ENCODE results near the gene OTUB2.

OTUB2 gene

DNA sequence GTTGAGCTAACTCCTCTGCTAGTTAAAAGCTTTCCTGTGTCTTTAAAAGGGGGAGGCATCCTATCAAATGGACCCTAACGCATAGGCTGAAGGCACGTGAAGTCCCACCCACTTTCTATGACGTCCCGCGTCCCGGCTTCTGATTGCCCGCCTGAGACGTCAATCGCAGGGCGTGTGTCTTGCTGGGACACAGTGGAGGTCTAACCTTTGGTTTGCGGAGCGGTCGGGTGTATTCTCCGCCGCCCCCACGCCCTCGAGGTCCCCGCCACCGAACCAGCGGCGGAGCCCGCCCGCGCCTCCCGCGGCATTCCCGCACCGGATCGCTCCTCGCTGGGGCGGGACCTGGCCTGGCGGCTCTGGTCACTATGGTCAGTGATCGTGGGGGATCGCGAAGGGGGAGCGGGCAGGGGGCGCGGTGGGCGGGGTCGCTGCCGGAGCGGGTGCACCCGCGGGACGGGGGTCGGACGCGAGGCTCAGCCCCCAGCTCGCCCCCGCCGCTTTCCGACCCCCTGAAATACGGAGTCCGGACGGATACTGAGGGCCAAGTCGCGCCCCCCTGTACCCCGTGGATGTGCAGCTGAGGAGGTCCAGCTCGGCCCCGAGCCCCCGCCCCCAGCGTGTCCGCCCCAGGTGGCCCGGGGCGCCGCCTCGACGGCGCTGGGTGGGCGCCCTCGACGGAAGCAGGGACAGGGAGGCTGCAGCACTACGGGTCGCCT lies at the start of gene OTUB2:
Gene OTUB2 (plus strand): TSS at position 168 of the 716 bp plus-strand sequence. CDS start 198 bp downstream, at position 366.
- peak; percentile 80 for DNase-seq

DNA sequence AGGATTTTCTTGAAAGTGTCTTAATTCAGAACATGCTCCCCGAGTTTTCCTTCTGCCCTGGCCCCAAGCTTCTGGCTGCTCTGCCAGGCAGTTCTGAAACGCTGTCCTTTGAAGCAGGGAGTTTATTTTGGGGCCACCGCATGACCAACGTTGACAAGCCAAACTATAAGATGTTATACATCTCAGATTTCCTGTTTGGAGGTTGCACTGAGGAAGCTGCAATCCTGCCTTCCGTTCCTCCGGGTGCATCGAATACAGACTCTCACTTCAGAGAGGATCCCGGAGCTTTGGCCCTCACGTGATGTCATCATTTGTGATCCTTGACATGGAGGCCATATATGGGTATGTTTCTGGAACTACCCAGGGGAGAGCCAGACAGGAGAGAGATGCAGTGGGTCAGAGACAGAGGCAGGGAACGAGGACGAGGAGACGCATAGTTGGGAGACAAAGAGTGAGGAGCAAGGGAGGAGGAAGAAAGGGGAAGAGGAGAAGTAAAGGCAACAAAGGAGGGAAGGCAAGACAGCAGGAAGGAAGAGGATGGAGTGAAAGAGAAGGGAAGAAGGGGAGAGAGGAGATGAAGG lies 49.6 kb upstream of the OTUB2 start, which contains the start of gene ASB2:
Gene ASB2 (minus strand): TSS at position 94 of the 581 bp plus-strand sequence. CDS start 12,031 bp downstream, outside the sequence.
- no peak for DNase-seq

DNA sequence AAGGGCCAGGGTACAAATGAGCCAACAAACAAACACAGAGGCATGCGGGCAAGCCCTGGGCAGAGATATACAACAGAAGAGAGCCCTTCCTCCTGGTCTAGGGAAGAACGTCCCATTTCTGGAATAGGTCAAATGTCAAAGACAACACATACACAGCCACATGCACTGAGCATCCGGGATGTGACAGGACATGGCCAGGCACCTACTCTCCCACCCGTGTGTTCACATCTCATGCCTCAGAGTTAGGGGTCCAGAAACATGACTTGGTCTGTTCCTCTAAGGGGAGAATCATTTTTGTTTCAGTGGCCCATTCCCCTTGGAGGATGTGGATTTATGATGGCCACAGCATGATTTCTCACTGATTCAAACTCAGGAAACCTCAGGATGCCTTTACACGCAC lies 49.0 kb upstream of the OTUB2 start:
- no peak for DNase-seq

DNA sequence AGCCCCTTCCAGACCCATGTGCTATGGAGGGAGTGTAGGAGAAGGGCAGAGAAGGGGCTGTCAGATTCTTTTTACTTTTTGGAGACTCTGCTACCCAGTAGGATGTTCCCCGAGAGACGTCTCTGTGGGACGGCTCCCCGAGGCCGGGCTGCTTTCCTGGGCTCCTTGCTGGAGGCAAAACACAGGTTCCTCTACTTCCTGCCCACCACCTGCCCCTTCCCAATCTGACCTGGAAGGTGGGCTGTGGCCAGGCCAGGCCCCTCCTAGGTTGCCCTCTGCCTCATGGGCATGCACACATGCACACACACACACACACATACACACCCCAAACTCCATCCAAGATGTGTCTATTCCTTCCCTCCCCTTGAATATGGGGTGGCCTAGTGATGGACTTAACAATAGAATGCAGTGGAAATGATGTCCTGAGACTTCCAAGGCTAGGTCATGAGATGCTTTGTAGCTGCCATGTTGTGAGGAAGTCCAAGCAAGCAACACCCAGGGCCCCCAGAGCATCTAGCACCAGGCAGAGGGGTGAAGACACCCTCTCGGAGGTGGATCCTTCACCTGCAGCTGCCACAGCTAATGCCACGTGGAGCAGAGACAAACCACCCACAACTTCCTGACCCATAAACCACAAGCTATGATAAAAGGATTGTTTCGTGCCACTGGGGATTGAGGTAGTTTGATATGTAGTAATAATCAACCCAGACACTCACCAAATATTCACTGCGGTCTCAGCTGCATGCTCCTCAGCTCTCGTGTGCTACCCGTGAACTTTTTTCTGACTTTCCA lies 48.2 kb upstream of the OTUB2 start:
- no peak for DNase-seq

DNA sequence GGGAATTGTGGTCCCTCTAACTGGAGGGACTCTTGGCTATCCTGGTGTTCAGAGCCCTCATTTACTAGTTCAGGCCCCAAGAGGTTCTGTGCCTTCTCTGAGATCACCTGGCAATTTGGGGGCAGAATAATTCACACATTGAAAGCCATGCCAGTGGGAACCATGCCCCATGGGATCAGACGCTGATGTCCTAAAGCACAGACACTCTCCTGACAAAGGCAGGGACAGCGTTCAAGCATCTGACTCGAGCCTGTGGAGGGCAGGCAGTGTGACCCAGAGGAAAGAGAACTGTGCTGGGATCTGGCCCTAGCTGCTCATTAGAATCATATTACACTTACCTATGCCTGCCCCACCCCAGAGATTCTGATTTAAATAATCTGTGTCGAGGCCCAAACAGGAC lies 47.4 kb upstream of the OTUB2 start:
- DNase-seq: no peak

DNA sequence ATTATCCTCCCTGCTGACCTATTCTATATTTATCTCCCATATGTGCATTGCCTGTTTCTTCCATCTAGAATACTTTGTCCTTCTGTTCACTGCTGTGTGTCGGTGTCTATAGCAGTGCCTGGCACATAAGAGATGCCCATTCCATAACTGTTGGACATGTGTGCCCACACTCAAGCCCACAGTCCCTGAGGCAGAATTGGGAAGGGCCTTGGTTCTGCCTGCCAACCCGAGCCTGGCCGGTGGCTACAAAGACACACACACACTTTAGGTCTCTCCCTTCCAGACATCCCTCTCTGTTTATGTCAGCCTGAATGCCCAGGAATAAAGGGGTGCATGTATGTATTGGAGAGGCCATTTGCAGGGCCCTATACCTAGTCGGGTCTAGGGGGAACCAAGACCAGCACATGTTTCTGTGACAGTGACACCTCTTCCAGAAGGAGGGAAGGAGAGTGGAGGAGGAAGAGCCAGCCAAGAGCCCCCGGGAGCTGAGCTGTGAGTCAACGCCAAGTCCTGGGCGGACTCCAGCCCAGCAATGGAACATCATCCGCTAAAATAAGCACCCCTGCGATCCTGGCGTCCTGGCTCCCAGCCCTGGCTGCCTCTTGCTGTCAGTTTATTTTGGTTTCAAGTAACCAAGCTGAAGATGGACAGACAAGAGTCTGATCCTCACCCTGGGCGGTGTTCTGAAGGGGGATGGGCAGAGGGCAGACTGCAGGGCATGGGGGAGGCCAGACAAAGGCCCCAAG lies 45.5 kb upstream of the OTUB2 start:
- no peak for DNase-seq

DNA sequence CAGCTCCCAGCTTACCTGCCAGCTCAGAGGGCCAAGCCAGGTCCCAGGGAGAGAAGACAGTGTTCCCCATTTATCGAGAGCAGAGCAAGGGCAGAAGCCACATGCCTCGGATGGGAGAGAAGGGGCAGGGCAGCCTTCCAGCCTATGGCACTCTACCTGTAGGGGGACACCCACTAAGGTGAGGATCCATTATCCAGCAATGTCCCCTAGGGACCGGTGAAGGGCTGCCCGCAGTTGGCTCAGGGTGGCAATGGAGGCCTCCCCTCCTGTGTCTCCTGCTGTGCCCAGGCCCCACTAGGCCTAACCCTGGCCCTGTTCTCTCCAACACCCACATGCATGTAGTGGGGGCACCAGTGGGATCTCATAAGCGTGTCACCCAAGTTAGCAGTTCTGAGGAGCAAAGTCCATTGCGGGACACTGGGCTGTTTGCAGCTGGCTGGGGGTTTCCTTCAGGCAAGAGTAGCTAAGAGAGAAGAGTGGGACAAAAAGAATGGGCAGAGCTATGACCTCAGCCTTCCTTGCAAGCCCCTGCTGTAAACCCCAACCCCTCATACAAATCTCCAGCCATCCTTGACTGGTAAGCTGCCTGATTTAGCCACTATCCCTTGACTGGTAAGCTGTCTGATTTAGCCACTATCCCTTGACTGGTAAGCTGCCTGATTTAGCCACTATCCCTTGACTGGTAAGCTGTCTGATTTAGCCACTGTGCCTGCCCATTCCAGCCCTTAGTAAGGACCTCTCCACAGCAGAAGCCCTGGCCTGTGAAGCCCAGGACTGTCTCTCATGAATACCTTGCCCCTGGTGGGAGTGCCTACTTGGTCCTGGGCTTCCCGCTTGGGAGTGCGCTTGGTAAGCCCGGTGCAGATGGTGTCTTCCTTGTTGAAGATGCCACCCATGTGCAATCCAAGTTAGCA lies 44.6 kb upstream of the OTUB2 start:
- no peak for DNase-seq

DNA sequence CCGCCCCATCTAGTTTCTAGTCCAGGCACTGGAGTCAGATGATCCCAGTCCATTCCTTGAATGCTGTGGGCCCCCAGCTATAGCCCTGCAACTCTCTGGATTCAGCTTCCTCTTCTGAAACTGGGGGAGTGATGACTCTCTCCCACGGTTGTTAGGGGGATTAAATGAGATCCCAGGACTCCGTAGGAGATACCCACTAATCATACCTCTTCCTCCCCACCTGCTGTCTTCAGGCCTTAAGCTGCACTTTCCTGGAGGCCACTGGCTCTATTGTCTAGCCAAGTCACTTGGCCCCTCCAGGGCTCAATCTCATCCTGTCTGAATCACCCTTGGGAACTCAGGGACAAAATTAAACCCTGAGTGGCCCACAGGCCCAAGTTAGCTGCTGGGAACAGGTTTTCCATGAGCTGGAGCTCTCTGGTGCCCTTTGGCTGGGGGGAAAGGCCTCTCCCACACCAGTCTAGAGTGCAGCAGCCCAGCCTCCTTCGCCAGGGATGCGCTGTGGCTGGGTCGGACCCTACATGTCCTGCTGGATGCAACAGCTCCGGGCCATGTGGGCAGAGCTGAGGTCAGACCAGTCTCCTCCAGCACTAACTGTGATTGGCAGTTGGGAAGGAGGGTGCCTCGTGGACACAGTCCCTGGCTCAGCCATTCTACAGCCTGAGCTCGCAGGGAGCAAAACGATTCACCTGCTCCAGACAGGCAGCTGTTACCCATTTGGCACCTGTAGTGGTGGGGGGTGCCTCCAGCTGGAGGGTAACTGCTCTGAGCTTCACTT lies 43.7 kb upstream of the OTUB2 start:
- no peak for DNase-seq

DNA sequence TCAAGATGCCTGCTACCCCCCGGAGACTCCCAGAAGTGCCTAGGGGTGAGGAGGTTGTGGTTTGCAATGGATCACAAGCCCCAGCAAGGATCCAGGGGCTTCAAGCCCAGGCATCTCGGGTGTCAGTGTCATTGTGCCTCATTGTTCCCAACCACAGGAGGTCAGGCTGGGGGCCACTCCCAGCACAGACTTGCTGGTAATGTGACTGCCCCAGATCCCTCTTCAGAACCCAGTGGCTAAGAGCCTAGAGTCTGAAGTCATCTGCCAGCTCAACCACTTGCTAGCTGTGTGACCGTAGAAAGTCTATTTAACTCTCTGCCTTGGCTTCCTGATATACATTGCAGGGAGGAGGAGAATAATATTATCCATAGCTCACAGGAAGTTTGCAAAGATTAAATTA lies 42.1 kb upstream of the OTUB2 start:
- no peak for DNase-seq

DNA sequence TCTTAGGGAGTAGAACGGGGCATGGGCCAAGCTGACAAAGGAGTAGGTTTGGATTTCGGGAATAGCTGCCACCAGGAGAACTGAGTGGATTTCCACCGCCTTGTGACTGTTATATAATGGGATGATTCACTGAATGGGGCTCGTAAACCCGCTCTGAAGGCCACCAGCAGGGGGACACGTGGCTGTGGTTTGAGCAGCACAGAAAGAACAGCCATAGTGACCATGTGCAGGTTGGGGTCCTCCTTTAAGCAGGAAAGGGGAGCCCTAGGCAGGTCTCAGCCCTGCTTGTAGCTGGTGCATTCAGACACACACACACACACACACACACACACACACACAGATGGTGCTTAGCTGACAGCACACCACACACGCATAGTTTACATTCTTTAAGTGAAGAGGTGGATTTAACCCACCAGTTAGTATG lies 41.1 kb upstream of the OTUB2 start:
- no peak for DNase-seq

DNA sequence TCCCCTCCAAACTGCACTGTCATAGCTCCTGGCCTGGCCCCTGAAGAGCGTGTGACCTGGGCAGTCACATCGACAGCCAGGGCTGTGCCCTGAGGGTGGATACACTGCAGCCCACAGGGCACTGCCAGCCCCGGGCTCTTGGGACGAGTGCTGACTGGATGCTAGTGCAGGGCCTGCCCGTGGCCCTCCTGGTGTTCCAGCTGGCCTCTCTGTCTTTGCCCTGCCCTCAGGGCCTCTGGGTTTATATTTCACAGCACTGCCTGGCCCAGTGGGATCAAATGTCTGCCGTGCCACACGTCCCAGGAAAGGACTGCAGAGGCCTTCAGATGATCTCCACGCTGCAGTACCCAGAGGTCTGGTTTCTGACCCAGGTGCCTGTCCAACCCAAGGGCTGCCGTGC lies 39.2 kb upstream of the OTUB2 start:
- DNase-seq: no peak

DNA sequence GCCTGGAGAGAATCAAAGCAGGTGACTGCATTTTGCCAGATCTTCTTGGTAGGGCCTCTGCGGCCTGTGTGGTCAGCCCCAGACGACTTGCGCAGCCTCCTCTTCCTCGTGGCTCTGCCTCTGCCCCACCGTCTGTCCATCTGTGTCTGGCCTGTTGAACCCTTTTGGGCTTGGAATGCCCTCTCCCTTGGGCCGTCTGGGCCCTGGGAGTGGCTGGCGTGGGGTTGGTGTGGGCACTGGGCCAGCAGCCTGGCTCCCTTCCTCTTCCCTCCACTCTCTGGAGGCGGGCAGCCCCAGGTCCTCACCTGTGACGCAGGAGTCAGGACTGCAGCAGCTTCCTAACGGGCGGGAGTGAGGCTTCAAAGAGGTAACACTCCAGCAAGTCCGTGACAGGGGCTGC lies 38.8 kb upstream of the OTUB2 start:
- no peak for DNase-seq

DNA sequence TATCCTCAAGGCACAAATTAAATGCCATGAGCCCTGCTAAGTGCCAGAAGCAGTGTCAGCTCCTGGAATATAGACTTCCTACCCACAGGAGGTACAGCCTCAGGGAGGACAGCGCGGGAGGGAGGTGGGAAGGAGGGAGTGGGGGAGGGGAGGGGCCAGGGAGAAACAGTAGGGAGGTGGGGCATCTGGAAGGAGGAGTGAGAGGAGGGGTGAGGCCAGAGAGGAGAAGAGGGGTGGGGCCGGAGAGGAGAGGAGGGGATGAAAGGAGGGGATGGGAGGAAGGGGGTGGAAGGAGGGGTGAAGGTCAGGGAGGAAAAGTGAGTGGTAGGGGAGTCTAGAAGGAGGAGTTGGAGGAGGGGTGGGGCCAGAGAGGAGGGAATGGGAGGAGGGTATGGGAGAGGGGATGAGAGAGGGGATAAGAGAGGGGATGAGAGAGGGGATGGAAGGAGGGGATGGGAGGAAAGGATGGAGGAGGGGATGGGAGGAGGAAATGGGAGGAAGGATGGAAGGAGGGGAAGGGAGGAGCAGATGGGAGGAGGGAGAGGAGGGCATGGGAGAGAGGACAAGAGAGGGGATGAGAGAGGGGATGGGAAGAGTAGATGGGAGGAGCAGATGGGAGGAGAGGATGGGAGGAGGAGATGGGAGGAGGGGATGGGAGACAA lies 38.2 kb upstream of the OTUB2 start:
- DNase-seq: no peak

DNA sequence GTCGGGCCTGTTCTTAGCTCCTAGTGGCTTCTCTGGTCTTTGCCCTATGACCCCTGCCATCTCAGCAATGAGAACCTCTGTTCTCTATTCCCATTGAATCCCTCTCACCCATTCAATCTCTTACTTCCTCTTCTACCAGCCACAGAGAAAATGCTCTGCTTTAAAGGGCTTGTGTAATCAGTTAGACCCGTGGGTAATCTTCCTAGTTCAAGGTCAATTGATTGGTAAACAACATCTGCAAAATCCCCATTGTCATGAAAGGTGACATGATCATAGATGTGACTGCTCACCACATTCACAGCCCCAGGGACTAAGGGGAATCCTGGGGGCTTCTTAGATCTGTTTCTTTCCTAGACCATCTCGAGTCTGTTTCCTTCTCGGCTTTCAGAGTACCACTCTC lies 36.2 kb upstream of the OTUB2 start:
- DNase-seq: no peak

DNA sequence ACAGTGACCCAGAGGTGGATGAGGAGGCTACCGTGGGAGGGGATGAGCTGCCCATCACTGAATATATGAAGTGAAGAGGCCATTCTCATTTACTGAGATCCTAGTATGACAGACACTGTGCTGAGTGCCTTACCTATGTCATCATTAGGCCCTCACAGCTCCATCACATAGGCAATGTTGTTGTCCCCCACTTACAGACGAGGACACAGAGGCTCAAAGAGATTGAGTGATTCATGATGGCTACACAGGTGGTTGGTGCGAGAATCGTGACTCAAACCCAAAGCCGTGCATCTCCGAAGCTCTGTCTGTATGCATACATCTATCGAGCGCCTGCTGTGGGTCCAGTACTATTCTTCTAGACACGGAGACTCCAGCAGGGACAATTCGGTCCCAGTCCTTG lies 34.9 kb upstream of the OTUB2 start:
- no peak for DNase-seq

DNA sequence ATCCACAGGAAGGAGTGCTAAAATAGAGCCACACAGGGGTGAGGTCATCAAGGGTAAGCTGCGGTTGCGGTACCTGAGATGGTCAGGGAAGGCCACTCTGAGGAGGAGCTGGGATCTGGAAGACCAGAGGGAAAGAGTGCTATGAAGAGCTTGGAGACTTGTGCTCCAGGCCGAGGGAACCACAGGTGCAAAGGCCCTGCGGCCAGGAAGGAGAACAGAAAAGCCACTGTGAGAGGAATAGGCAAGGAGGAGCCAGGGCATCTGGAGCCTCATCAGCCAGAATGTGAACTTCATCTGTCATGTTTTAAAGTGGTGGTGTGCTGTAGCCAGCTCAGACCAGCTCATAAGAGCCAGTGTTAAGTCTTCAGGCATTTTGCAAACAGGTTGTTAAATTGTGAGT lies 34.5 kb upstream of the OTUB2 start:
- no peak for DNase-seq

DNA sequence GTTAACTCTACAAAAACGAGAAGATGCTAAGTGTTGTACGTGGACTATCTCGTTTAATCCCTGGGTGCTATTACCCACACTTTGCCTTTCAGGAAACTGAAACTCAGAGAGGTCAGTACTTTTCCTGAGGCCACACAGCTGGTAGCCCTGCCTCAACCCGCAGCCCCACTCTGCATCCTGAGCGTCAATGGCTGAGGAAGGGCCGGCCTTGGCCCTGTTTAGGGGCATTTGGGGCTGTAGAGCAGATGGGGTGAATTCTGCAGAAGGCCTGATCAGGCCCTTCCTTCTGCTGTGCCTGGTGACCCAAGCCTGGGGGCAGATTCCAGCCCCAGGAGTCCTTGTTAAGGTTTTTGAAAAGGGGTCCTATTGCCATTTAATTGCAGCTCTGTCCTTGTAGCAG lies 32.8 kb upstream of the OTUB2 start:
- no peak for DNase-seq

DNA sequence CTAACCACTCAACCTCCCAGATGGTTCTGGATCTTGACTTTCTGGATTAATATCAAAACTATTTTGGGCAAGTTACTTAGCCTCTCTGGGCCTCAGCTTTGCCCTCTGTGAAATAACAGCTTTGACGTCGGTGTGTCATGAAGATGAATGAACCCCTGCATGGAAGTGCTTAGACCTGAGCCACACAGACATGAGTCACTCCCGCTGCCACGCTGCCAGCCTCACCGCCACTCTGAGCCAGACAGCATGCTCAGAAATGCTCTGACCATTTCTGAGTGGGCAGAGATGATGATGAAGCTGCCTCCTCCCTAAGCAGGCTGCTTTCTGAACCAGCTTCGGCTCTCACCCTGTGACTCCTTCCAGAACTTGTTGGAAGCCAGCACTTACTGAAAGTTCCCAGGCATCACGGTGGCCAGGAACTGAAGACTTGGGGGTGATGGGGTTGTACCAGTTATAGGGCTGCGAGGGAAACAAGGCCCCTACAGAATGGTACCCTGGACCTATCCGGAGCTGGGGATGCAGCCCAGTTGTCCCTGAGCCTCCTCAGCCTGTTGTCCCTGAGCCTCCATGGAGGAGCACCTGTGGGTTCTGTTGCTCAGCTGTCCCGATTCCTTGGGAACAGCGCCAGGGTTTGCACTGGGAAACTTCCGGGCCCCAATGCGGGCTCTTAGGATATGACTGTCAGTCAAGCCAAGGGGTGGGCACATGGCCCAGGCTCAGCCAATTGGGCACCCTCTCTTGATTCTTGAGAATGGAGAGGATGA lies 31.0 kb upstream of the OTUB2 start:
- DNase-seq: no peak

DNA sequence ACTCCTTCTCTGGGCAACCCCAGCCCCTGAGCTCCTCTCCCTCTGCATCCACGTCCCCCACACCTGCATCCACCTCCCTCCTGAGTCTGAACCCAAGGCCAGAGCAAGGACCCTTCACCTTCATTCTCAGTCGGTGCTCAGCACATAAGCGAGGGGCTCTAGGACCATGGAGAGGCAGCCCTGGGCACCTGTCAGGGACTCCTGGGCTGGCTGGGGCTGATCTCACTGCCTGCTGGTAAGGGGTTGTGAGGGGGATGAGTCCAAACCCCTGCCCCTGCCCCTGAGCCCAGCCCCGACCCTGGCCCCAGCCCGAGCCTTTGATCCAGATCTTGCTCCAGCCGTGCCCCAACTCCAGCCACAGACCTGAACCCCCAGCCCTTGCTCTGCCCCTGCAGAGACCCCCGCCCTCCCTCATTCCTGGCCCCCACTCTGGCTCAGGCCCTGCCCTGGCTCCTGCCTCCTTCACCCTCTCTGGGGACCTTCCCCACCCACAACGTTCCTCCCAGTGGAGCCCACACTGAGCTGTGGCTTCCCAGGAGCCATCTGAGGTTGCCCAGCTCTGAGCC lies 29.9 kb upstream of the OTUB2 start:
- DNase-seq: no peak

DNA sequence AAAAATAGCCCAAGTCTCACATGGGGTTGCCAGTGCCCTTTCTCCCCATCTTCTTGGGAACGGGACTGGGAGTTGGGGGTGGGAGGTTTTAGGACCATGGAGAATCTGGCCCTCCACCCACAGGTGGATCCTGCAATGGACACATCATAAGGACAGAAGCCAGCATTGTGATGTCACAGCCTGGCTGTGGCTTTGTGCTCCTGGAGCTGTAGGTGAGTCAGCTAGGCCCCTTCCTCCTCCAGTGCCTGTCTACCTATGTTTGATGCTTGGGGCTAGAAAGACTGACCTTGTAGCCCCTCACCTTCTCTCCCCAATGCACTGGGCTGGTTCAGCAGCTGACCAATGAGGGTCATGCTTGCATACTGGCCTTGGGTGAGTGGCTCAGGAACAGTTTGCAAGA lies 29.1 kb upstream of the OTUB2 start, which contains the start of gene CCDC197:
Gene CCDC197 (plus strand): TSS at position 220 of the 400 bp plus-strand sequence. CDS start 831 bp downstream, outside the sequence.
- DNase-seq: no peak

All from NCI-H2107 (cell line).